HUES64 (cell line): ENCODE results near the gene SLC9A9.

Experiments used
- H3K27ac ChIP-seq: 2 replicates; pipeline ENCODE4 v1.7.0; 2013; ENCODE audit warnings: low read depth, low read length, inconsistent platforms
- H3K27me3 ChIP-seq: 2 replicates; pipeline ENCODE4 v1.6.1; 2013; ENCODE audit warnings: mild to moderate bottlenecking, low read length; ENCODE audit not compliant: insufficient read depth
- H3K36me3 ChIP-seq: 2 replicates; pipeline ENCODE4 v1.6.1; 2013; ENCODE audit warnings: mild to moderate bottlenecking, low read length; ENCODE audit not compliant: insufficient read depth
- H3K4me1 ChIP-seq: 2 replicates; pipeline ENCODE4 v1.6.1; 2013; ENCODE audit warnings: mild to moderate bottlenecking, low read length, moderate library complexity; ENCODE audit not compliant: insufficient read depth
- H3K4me3 ChIP-seq: 2 replicates; pipeline ENCODE4 v1.5.1; 2013; ENCODE audit warnings: mild to moderate bottlenecking, low read length, moderate library complexity
- H3K9ac ChIP-seq: 2 replicates; pipeline ENCODE4 v1.6.1; 2013; ENCODE audit warnings: mild to moderate bottlenecking, low read depth, low read length
- H3K9me3 ChIP-seq: 2 replicates; pipeline ENCODE4 v1.6.1; 2013; ENCODE audit warnings: low read depth, low read length; ENCODE audit not compliant: insufficient read depth
- WGBS: fragments of 150-250, 120-280 bp; methylation state at CpG from one replicate; pipeline ENCODE4 v1.1.7; 2013; ENCODE audit warnings: missing lambda C conversion rate; 5-methylcytosine and 5-hydroxymethylcytosine counted together

SLC9A9 gene

GRCh38 chr3:143573610-143574303, 274.5 kb downstream of the SLC9A9 start:
- Histone ChIP-seq H3K27me3 (no peaks in the 10 kb centered on the region), H3K9ac (no peak overlapping the region), H3K4me3 (no peak overlapping the region), H3K4me1 (peaks cover 3% of the 10 kb centered on the region; the same call in 1 of the 2 replicates), H3K36me3 (no peaks in the 10 kb centered on the region), H3K9me3 (no peaks in the 10 kb centered on the region), H3K27ac (no peak overlapping the region)
- 95% methylated on average over 7 of the region's 8 CpGs for WGBS

- Histone ChIP-seq H3K4me3 (no peak overlapping the region), H3K27ac (no peak overlapping the region), H3K36me3 (no peaks in the 10 kb centered on the region), H3K4me1 (peaks cover 3% of the 10 kb centered on the region; the same call in 1 of the 2 replicates), H3K27me3 (no peaks in the 10 kb centered on the region), H3K9me3 (no peaks in the 10 kb centered on the region), H3K9ac (no peak overlapping the region)
- WGBS, result 95% methylated on average over 1 of the region's 1 CpG
These were observed 276.7 kb downstream of the SLC9A9 start for GRCh38 chr3:143571548-143571947.

DNA sequence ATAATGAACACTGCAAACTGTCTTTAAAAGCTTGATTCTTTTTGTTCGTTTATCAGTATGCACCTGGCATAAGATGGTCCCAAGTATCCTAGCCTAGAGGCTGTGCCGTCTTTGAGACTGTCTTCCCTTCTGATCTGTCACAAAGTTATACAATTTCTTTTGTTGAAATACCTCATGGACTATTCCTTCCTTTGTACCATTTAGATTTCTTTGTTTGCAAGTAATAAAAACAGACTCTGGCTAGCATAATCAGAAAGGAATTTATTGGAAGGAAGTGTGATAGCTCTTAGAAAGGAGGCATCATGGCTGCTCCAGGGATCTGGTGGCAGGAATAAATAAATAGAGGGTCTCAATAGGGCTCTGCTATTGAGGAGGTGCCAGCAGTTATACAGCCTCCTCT, 280.4 kb downstream of the SLC9A9 start:
- H3K36me3 ChIP-seq, result no peaks in the 10 kb centered on the region
- H3K9me3 ChIP-seq, result no peaks in the 10 kb centered on the region
- no peak overlapping the region for H3K9ac ChIP-seq
- H3K27ac ChIP-seq, result no peak overlapping the region
- no peaks in the 10 kb centered on the region for H3K4me1 ChIP-seq
- H3K4me3 ChIP-seq, result no peak overlapping the region
- 85% methylated on average over 2 of the region's 2 CpGs for WGBS
- no peaks in the 10 kb centered on the region for H3K27me3 ChIP-seq

DNA sequence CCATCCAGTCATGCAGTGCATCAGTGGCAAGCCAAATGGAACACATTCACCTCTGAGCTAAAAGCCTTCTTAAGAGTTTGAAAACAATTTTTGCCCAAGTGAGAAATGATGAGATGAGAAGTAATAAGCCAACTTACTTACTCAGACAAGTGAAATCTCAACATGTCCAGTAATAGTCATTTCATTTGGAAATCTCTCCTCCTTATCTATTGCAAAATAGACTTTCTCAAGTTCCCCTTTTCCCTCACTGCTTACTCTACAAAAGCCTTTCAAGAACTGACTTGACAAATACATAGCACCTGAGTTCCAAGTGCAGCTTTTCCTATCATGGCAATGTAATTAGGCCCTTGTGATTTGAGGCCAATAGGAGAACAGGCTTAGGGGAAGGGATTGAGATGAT, 282.3 kb downstream of the SLC9A9 start:
- H3K27me3 ChIP-seq, result no peaks in the 10 kb centered on the region
- no peak overlapping the region for H3K9ac ChIP-seq
- H3K36me3 ChIP-seq, result no peaks in the 10 kb centered on the region
- H3K4me3 ChIP-seq, result no peak overlapping the region
- no peaks in the 10 kb centered on the region for H3K4me1 ChIP-seq
- H3K27ac ChIP-seq, result no peak overlapping the region
- H3K9me3 ChIP-seq, result no peaks in the 10 kb centered on the region

GRCh38 chr3:143563786-143564185, 284.5 kb downstream of the SLC9A9 start:
- no peaks in the 10 kb centered on the region for H3K27me3 ChIP-seq
- no peak overlapping the region for H3K4me3 ChIP-seq
- no peak overlapping the region for H3K9ac ChIP-seq
- H3K27ac ChIP-seq, result no peak overlapping the region
- 99% methylated on average over 3 of the region's 3 CpGs for WGBS
- H3K36me3 ChIP-seq, result no peaks in the 10 kb centered on the region
- H3K9me3 ChIP-seq, result 0 out of 2 replicates have a peak, but pooled peaks cover 5% of the 10 kb centered on the region
- H3K4me1 ChIP-seq, result no peaks in the 10 kb centered on the region

- Histone ChIP-seq H3K27me3 (no peaks in the 10 kb centered on the region), H3K9ac (no peak overlapping the region), H3K4me1 (no peaks in the 10 kb centered on the region), H3K9me3 (peaks cover 12% of the 10 kb centered on the region), H3K4me3 (no peak overlapping the region), H3K27ac (no peak overlapping the region), H3K36me3 (no peaks in the 10 kb centered on the region)
- WGBS, result 96% methylated on average over 2 of the region's 2 CpGs
These were observed 285.5 kb downstream of the SLC9A9 start for GRCh38 chr3:143562789-143563188.

GRCh38 chr3:143559296-143559695, 289.0 kb downstream of the SLC9A9 start:
- no peaks in the 10 kb centered on the region for H3K36me3 ChIP-seq
- H3K4me3 ChIP-seq, result no peak overlapping the region
- no peaks in the 10 kb centered on the region for H3K4me1 ChIP-seq
- peaks cover 21% of the 10 kb centered on the region for H3K9me3 ChIP-seq
- 100% methylated on average over 3 of the region's 3 CpGs for WGBS
- H3K27ac ChIP-seq, result no peak overlapping the region
- H3K27me3 ChIP-seq, result no peaks in the 10 kb centered on the region
- H3K9ac ChIP-seq, result no peak overlapping the region

DNA sequence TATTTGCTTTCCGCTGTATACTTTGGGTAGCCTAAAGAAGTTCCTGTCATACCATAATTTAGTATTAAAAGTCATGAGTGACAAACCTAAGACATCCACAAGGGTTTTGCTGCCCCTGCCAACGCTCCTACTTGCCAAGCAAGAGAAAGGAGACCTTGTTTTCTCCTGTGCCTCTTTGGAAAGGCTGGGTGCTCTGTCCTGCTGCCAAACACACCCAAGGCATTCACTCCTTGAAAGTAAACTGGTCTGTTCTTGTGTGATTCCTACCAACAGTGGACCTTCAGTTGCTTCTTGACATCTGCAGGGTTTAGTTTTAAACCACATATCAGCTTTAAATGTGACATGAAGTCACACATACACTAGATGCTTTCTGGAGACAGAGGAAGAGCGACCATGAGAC, 295.4 kb downstream of the SLC9A9 start:
- H3K9me3 ChIP-seq, result peaks cover 10% of the 10 kb centered on the region
- 90% methylated on average over 2 of the region's 3 CpGs for WGBS
- no peak overlapping the region for H3K9ac ChIP-seq
- no peaks in the 10 kb centered on the region for H3K36me3 ChIP-seq
- no peak overlapping the region for H3K4me3 ChIP-seq
- H3K27me3 ChIP-seq, result no peaks in the 10 kb centered on the region
- no peak overlapping the region for H3K27ac ChIP-seq
- no peaks in the 10 kb centered on the region for H3K4me1 ChIP-seq

DNA sequence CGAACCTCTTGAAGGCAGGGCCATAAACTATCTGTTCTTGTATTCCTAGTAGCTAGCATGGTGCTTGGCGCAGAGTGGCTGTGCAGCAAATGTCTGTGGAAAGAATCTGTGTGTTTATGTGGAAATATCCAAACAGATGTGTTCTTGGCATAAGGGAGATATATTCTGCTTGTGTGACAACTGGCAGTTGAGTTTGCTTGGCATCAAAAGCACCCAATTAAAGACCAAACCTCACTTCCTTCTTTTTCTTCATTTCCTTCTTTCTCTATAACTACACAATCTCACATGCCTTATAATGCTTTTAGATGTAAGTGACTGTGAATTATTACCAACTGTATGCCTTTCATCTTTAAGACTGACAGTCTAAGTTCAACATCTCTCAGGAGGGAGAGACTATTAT, 296.5 kb downstream of the SLC9A9 start:
- H3K4me1 ChIP-seq, result no peaks in the 10 kb centered on the region
- H3K4me3 ChIP-seq, result no peak overlapping the region
- no peaks in the 10 kb centered on the region for H3K36me3 ChIP-seq
- H3K27me3 ChIP-seq, result no peaks in the 10 kb centered on the region
- no peak overlapping the region for H3K27ac ChIP-seq
- 0 out of 2 replicates have a peak, but pooled peaks cover 3% of the 10 kb centered on the region for H3K9me3 ChIP-seq
- WGBS, result 92% methylated on average over 2 of the region's 2 CpGs
- no peak overlapping the region for H3K9ac ChIP-seq

GRCh38 chr3:143548861-143549497, 299.3 kb downstream of the SLC9A9 start:
- no peaks in the 10 kb centered on the region for H3K4me1 ChIP-seq
- no peak overlapping the region for H3K4me3 ChIP-seq
- H3K9ac ChIP-seq, result no peak overlapping the region
- no peak overlapping the region for H3K27ac ChIP-seq
- no peaks in the 10 kb centered on the region for H3K36me3 ChIP-seq
- WGBS, result 84% methylated on average over 2 of the region's 2 CpGs
- no peaks in the 10 kb centered on the region for H3K9me3 ChIP-seq
- no peaks in the 10 kb centered on the region for H3K27me3 ChIP-seq

DNA sequence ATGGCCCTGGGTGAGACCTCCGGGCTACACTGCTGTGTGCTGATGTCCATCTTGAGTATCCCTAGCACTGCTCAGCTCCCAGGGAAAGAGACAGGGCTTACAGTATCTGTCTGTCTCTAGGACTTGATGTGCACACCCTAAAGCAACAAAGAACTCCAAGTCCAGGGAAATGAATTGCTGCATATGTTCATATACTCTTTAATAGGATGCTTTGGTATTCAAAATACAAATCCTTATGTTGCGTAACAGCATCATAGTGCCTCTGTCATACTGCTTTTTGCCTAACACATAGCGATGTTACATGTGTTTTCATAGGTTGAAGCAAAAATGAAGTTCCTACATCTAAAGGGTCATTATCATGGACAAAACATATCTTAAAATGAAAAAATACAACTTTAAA, 299.9 kb downstream of the SLC9A9 start:
- H3K27ac ChIP-seq, result no peak overlapping the region
- H3K9me3 ChIP-seq, result no peaks in the 10 kb centered on the region

More for the DNA sequence above, 299.9 kb downstream of the SLC9A9 start:
- Histone ChIP-seq H3K4me3 (no peak overlapping the region), H3K27me3 (no peaks in the 10 kb centered on the region), H3K36me3 (no peaks in the 10 kb centered on the region), H3K9ac (no peak overlapping the region), H3K4me1 (no peaks in the 10 kb centered on the region)
- 95% methylated on average over 3 of the region's 3 CpGs for WGBS
